Kidney (tissue), 14 donors: ENCODE measurements around the gene SLC35F6. TPM values are rescaled to one million over a fixed set of nuclear protein-coding genes. Genes with fewer than 3 reads are reported as not detected.

Source experiments
- DNase-seq, 5 donors: peaks; one replicate each; pipeline ENCODE4 v3.0.0-alpha.2; 2013 to 2020
- FAIRE-seq: peaks from 2 replicates; lab custom pipeline; 2012; peaks lifted over from hg19 to GRCh38; lab: Jason Lieb, UNC
- H3K27ac ChIP-seq, 2 donors: one replicate each; pipeline ENCODE4 v1.7.0; 2013; ENCODE audit warnings: low read depth in 2 of 2, low read length in 2 of 2, inconsistent platforms in 1 of 2
- H3K27me3 ChIP-seq: one replicate; pipeline ENCODE4 v1.7.1; 2013; ENCODE audit warnings: low read length, inconsistent platforms; ENCODE audit not compliant: control insufficient read depth, insufficient read depth
- H3K36me3 ChIP-seq, 3 donors: one replicate each; pipeline versions ENCODE4 v1.7.0 to v1.7.1; 2013; ENCODE audit warnings: low read length in 3 of 3, control low read depth in 1 of 3, inconsistent platforms in 1 of 3; ENCODE audit not compliant: insufficient read depth in 3 of 3, control insufficient read depth in 2 of 3
- H3K4me1 ChIP-seq, 3 donors: one replicate each; pipeline versions ENCODE4 v1.7.0 to v1.7.1; 2013; ENCODE audit warnings: low read length in 3 of 3, inconsistent platforms in 1 of 3, low read depth in 1 of 3; ENCODE audit not compliant: control insufficient read depth in 2 of 3, insufficient read depth in 2 of 3
- H3K4me3 ChIP-seq, 3 donors: one replicate each; pipeline versions ENCODE4 v1.7.0 to v1.8.1; 2013; ENCODE audit warnings: low read length in 3 of 3, control low read depth in 1 of 3, inconsistent platforms in 1 of 3
- H3K9ac ChIP-seq, 3 donors: one replicate each; pipeline versions ENCODE4 v1.7.0 to v1.7.1; 2013; ENCODE audit warnings: low read length in 3 of 3, control low read depth in 1 of 3, inconsistent platforms in 1 of 3
- H3K9me3 ChIP-seq, 3 donors: one replicate each; pipeline versions ENCODE4 v1.7.0 to v1.7.1; 2013; ENCODE audit warnings: low read length in 3 of 3, control low read depth in 1 of 3, inconsistent platforms in 1 of 3; ENCODE audit not compliant: control insufficient read depth in 2 of 3, insufficient read depth in 1 of 3
- CTCF ChIP-seq: IDR thresholded peaks from 3 replicates; pipeline ENCODE4 v1.5.1; 2012; ENCODE audit warnings: mild to moderate bottlenecking, moderate library complexity, borderline replicate concordance; ENCODE audit not compliant: insufficient read depth; ENCODE audit errors: extremely low read depth
- intact Hi-C: fragments of 100-400 bp; cut with DNase I; formaldehyde crosslinking; loops from one replicate; pipeline ENCODE4 v1.11.1; 2022
- polyA plus RNA-seq: library from polyadenylated mRNA; stranded (reverse); fragments of 350-450 nt; fragmentation: Illumina TruSeq; extraction: RNeasy Lipid Tissue Mini Kit (QIAGEN cat#74804); gene quantifications from one replicate; pipeline ENCODE4 v1.2.3, GENCODE V29; 2014; ENCODE audit warnings: low read depth, low replicate concordance; ENCODE audit not compliant: insufficient read depth
- total RNA-seq: library from RNA; stranded (reverse); fragmentation: NEBNext Ultra II Directional; extraction: Animal tissue kit (Norgen Biotek cat#: 25700); gene quantifications from one replicate; pipeline ENCODE4 v1.2.1, GENCODE V29; 2021
- donor health status: control.
- donor health status: control.
- donor health status: control.
- donor health status: control.
- donor health status: control.
- donor health status: DM: yes; HTN: yes; CAD: no.
- donor health status: Normal renal cell carcinoma (clear cell type).

SLC35F6 gene
- total and polyA plus RNA-seq, 2 donors from 2014 or later: 43.1 to 63.7 TPM

DNA sequence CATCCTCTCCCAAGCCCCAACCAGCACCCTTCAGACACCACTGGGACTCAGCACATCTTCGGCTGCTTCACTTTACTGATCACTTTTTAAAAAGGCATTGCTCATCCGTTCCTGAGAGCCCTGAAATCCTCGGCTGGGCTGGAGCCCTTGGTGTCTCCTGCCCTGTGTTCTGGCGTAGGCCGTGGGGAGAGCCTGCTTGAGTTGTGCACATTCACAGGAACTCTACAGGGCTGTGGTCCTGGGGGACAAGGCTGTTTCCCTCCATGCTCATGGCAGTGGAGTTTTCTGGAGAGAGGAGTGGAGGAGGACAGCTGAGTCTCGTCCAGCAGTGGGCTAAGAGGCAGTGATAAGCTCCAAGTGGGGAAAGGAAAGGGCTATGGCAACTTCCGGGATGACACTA, 37.7 kb downstream of the SLC35F6 start:
- H3K4me1 ChIP-seq: no peaks in the 10 kb centered on the region
- H3K36me3 ChIP-seq: no peaks in the 10 kb centered on the region
- FAIRE-seq (no peak), DNase-seq (no peak)
- H3K4me3 ChIP-seq: no peak overlapping the region
- no peak overlapping the region for H3K9ac ChIP-seq
- no peaks in the 10 kb centered on the region for H3K9me3 ChIP-seq
- no peaks in the 10 kb centered on the region for H3K27me3 ChIP-seq
- no peak overlapping the region for H3K27ac ChIP-seq
- TF ChIP-seq CTCF: no peak
- intact Hi-C loops: no loop called here

DNA sequence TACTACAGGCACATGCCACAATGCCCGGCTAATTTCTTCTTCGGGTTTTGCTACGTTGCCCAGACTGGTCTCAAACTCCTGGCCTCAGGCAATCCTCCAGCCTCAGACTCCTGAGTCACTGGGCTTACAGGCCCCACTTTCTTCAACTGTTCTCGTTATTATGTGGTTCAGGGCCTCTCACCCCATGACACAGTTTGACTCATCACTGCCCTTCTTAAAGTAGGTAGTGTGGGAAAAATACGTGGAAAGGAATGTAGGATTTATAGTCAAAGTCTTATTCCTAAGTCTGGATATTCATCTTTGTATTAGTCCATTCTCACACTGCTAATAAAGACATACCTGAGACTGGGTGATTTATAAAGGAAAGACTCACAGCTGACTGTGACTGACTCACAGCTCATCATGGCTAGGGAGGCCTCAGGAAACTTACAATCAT, 41.2 kb downstream of the SLC35F6 start:
- no peak for TF ChIP-seq CTCF
- no peak for FAIRE-seq

DNA sequence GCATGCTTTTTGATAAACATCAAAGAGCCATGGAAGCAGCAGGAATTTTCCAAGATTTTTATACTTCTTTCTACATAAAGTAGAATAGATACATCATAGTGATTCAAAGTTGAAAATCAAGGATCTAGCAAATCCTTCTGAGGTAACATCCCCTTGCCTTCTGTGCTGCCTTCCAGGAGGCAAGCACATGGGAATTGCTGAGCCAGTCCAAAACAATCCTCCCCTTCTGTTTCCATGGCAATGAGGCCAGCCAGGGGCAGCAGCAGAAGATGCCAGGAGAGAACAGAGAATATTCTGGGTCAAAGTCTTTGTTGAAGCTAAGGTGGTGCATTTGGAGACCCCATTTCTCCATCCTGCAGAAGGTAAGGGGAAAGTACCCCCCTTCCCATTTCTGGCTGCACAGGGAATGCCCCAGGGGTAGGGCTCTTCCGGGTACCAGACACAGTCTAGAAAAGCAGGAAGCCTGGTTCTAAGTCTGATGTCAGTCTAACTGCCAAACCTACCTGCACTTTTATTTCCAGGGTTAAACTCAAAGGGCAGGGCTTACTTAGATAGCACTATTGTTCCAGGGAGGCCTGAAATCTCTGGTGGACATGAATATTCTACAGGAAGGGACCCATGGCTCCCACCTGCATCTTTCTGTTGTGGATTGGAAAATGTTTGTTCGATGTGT, 43.8 kb downstream of the SLC35F6 start:
- H3K36me3 ChIP-seq: no peaks in the 10 kb centered on the region
- no peak for TF ChIP-seq CTCF
- no peaks in the 10 kb centered on the region for H3K4me1 ChIP-seq
- H3K9ac ChIP-seq: no peak overlapping the region
- no peak overlapping the region for H3K27ac ChIP-seq
- intact Hi-C loops: no loop called here
- no peak overlapping the region for H3K4me3 ChIP-seq
- FAIRE-seq (no peak), DNase-seq (peak in 3 of 5 donors; percentile 70 to 78 (median 78))
- H3K9me3 ChIP-seq: no peaks in the 10 kb centered on the region
- H3K27me3 ChIP-seq: no peaks in the 10 kb centered on the region

More for the DNA sequence above, 41.2 kb downstream of the SLC35F6 start:
- H3K9me3 ChIP-seq: no peaks in the 10 kb centered on the region
- H3K4me3 ChIP-seq: no peak overlapping the region
- intact Hi-C loops: no loop called here
- H3K27me3 ChIP-seq: no peaks in the 10 kb centered on the region
- no peak overlapping the region for H3K9ac ChIP-seq
- DNase-seq: no peak
- no peaks in the 10 kb centered on the region for H3K36me3 ChIP-seq
- H3K4me1 ChIP-seq: no peaks in the 10 kb centered on the region
- no peak overlapping the region for H3K27ac ChIP-seq

DNA sequence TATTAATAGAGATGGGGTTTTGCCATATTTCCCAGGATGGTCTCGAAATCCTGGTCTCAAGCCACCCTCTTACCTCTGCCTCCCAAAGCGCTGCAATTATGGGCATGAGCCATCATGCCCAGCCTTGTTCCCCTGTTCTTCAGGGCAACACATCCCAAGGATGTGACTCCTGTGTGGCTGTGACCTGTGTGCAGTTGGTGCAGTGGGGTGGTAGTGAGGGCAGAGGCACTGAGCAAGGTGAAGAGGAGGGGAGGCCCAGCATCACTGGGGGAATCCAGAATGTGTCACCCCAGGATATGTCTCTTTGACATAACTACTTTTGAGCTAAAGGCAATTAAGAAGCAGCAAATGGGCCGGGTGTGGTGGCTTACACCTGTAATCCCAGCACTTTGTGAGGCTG, 45.1 kb downstream of the SLC35F6 start:
- TF ChIP-seq CTCF: no peak
- Histone ChIP-seq H3K9ac (no peak overlapping the region), H3K9me3 (no peaks in the 10 kb centered on the region), H3K27me3 (no peaks in the 10 kb centered on the region), H3K4me3 (no peak overlapping the region), H3K4me1 (no peaks in the 10 kb centered on the region), H3K27ac (no peak overlapping the region), H3K36me3 (no peaks in the 10 kb centered on the region)
- intact Hi-C loops: no loop called here
- DNase-seq (no peak), FAIRE-seq (no peak)
